ENCODE measurements around the gene ST8SIA2. TPM values are rescaled to one million over a fixed set of nuclear protein-coding genes. Genes with fewer than 3 reads are reported as not detected.
"Not testable (repeated sequence)": the region's sequence is repeated elsewhere in the genome, so short reads cannot be mapped to it uniquely, and the experiment has no call there.

The ST8SIA2 gene
- total RNA-seq, 1 donor = under 0.01 TPM

DNA sequence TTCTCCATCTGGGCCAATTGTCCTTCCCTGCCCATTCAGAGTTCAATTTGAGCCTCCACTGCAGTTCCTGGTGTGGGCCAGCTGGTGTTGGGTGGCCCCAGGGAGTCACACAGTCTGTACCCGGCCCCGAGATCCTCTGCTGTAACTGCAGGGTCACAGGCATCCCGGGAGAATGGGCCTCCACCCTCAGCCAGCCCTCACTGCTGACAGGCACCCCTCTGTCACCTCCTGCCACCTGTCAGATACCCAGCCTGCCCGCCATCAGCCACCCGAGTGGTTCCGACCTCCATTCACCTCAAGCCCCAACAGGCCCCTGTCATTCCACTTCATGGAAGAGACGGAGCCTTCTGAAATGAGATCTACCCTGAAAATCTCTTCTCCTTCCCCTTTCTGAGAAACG lies 73.2 kb downstream of the ST8SIA2 start:
- no peak for DNase-seq (ENCODE audit: low read depth)
- no peak for TF ChIP-seq CTCF (IDR thresholded peaks at IDR 0.05; ENCODE audit: insufficient read depth, low read depth, low read length)
- H3K4me3 ChIP-seq (ENCODE audit: low read depth, low read length) = no peak overlapping the region

DNA sequence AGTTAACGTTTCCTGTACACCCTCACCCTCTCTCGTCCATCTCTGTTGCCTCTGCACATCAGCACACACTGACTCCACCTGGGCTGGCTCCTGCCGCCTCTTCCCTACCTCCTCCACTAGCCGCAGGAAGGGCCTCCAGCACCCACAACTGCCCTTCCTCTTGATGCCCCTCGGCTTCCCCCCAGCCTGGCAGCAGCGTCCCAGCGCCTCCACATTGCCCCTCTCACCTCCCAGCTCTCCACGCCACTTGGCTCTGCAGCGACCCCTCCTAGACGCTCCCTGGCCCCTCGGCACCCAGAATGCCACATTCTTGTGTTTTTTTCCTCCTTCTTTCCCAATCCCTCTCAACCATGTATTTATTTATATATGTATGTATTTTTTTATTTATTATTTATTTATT lies 73.6 kb downstream of the ST8SIA2 start:
- DNase-seq (ENCODE audit: low read depth) = no peak
- TF ChIP-seq CTCF (IDR thresholded peaks at IDR 0.05; ENCODE audit: insufficient read depth, low read depth, low read length) = no peak
- no peak overlapping the region for H3K4me3 ChIP-seq (ENCODE audit: low read depth, low read length)

DNA sequence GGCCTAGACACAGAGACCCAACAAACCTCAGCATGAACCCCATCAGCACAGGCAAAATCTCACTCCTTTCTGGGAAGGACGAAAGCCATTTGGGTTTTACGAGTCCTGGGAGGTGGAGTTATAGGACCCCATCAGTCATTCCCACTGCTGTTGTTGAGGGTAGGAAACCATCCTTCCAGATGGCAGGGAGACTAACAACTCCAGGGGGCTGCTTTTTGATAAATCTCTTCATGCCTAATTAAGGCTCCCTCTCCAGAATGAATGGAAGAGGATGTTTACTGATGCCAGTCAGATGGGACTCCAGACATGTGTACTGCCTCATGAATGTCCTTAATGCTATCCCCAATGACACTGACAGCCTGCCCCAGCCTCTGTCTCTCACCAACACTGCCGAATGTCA lies 75.3 kb downstream of the ST8SIA2 start:
- no peak for DNase-seq (ENCODE audit: low read depth)
- no peak overlapping the region for H3K4me3 ChIP-seq (ENCODE audit: low read depth, low read length)
- TF ChIP-seq CTCF (IDR thresholded peaks at IDR 0.05; ENCODE audit: insufficient read depth, low read depth, low read length) = no peak

GRCh38 chr15:92471288-92471687 lies 77.6 kb downstream of the ST8SIA2 start:
- no peak for TF ChIP-seq CTCF (IDR thresholded peaks at IDR 0.05; ENCODE audit: insufficient read depth, low read depth, low read length)
- H3K4me3 ChIP-seq (ENCODE audit: low read depth, low read length) = no peak overlapping the region
- DNase-seq (ENCODE audit: low read depth) = no peak

- no peak for DNase-seq (ENCODE audit: low read depth)
- no peak overlapping the region for H3K4me3 ChIP-seq (ENCODE audit: low read depth, low read length)
- no peak for TF ChIP-seq CTCF (IDR thresholded peaks at IDR 0.05; ENCODE audit: insufficient read depth, low read depth, low read length)
Measured at GRCh38 chr15:92473756-92474155, 80.1 kb downstream of the ST8SIA2 start.

DNA sequence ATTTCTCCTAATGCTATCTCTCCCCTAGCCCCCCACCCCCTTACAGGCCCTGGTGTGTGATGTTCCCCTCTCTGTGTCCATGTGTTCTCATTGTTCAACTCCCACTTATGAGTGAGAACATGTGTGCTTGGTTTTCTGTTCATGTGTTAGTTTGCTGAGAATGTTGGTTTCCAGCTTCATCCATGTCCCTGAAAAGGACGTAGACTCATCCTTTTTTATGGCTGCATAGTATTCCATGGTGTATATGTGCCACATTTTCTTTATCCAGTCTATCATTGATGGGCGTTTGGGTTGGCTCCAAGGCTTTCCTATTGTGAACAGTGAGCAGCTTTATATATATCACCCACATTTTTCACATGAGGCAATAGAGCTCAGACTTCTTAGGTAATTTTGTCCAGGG lies 86.0 kb downstream of the ST8SIA2 start:
- H3K4me3 ChIP-seq (ENCODE audit: low read depth, low read length); DNase-seq (ENCODE audit: low read depth): not testable (repeated sequence)

DNA sequence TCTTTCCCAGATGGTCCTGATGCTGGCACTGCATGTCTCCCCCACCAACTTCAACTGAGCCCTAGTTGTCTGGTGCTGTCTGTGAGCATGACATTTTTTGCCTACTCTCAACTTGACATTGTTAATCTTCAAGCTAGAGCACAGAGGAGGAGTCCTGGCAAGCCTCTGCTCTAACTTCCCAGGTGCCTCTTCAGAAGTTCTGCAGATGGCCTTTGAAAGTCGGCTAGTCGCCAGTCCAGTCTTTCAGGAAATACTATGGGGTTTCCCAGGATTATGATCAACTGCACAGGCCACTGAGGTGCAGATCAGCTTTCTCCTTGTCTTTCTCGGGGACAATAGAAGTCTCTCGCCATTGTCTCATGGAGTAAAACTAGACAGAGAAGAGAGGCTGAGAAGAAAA lies 86.7 kb downstream of the ST8SIA2 start:
- no peak for TF ChIP-seq CTCF (IDR thresholded peaks at IDR 0.05; ENCODE audit: insufficient read depth, low read depth, low read length)
- DNase-seq (ENCODE audit: low read depth) = no peak
- no peak overlapping the region for H3K4me3 ChIP-seq (ENCODE audit: low read depth, low read length)
